HepG2 (cell line): ENCODE results near the gene GRIK4. TPM values are rescaled to one million over a fixed set of nuclear protein-coding genes. Genes with fewer than 3 reads are reported as not detected.

Experiments
- ATAC-seq: fragments of 200-7000 bp; cut with Tn5 transposase; 3 replicates; pipeline ENCODE4 v1.9.1; 2020; ENCODE audit warnings: mild to moderate bottlenecking, moderate library complexity
- BruUV-seq: library from RNA; stranded (reverse); fragments of 400-500 nt; replicated peaks from 2 replicates; lab custom pipeline; 2021; lab: Mats Ljungman, UMichigan
- CTCF ChIA-PET: fragments of 300-600 bp; formaldehyde crosslinking; extraction: SDS; loops from one replicate; lab custom pipeline; 2021; ENCODE audit warnings: low total read pairs, inconsistent platforms, low intra/inter-chr PET ratio; lab: Yijun Ruan, JAX
- POLR2A ChIA-PET: fragments of 350-600 bp; sonication (Branson Sonifier 250); formaldehyde crosslinking; loops from one replicate; lab custom pipeline; 2020; ENCODE audit warnings: antibody characterized with exemption, inconsistent platforms; lab: Yijun Ruan, JAX
- DNase-seq: peaks from one replicate; pipeline ENCODE4 v3.0.0-alpha.2; 2015; ENCODE audit warnings: low spot score
- FAIRE-seq: peaks from 3 replicates; lab custom pipeline; 2011; peaks lifted over from hg19 to GRCh38; lab: Jason Lieb, UNC
- H2AFZ ChIP-seq: one replicate; pipeline ENCODE4 v1.6.1; 2011; ENCODE audit warnings: low read length, inconsistent platforms
- H3K27ac ChIP-seq: fragments of 300-600 bp; 3 replicates; pipeline ENCODE4 v1.8.0; 2011; ENCODE audit warnings: mixed run types, mild to moderate bottlenecking, mixed read lengths, low read length, inconsistent platforms; ENCODE audit not compliant: insufficient read depth; ENCODE audit errors: extremely low read length
- H3K27me3 ChIP-seq, 2 experiments: fragments of 200-600 bp in 1 of 2; 2 replicates in 1 of 2; 3 replicates in 1 of 2; pipeline versions ENCODE4 v1.6.0 to v1.8.0; 2011; ENCODE audit warnings: low read length in 2 of 2, mild to moderate bottlenecking in 2 of 2, moderate library complexity in 2 of 2, inconsistent platforms in 1 of 2; ENCODE audit not compliant: insufficient read depth in 2 of 2, control insufficient read depth in 1 of 2
- H3K36me3 ChIP-seq, 2 experiments: fragments of 200-600 bp in 1 of 2; replicated peaks in 1 of 2; 2 replicates in 1 of 2; 3 replicates in 1 of 2; pipeline versions ENCODE4 v1.5.1 to v1.8.0; 2011; ENCODE audit warnings: low read length in 2 of 2, inconsistent platforms in 1 of 2; ENCODE audit not compliant: insufficient read depth in 2 of 2, control insufficient read depth in 1 of 2
- H3K4me1 ChIP-seq: 2 replicates; pipeline ENCODE4 v1.5.1; 2012; ENCODE audit warnings: low read length, inconsistent platforms; ENCODE audit not compliant: insufficient read depth
- H3K4me2 ChIP-seq: 2 replicates; pipeline ENCODE4 v1.6.0; 2011; ENCODE audit warnings: low read depth, low read length, inconsistent platforms
- H3K4me3 ChIP-seq, 3 experiments: fragments of 200-600 bp in 1 of 3; sonication (generic), shearing (Covaris generic) in 1 of 3; replicated peaks in 1 of 3; 2 replicates each; pipeline ENCODE4 v1.5.1; 2011 to 2016; ENCODE audit warnings: low read length in 3 of 3, inconsistent platforms in 2 of 3, low read depth in 2 of 3, mild to moderate bottlenecking in 2 of 3, control low read depth in 1 of 3, mixed read lengths in 1 of 3; ENCODE audit not compliant: insufficient read depth in 1 of 3
- H3K79me2 ChIP-seq: one replicate; pipeline ENCODE4 v1.6.1; 2011; ENCODE audit warnings: low read length, inconsistent platforms; ENCODE audit not compliant: insufficient read depth
- H3K9ac ChIP-seq: 2 replicates; pipeline ENCODE4 v1.6.0; 2011; ENCODE audit warnings: mild to moderate bottlenecking, low read depth, low read length, inconsistent platforms; ENCODE audit not compliant: insufficient read depth
- H3K9me3 ChIP-seq: 2 replicates; pipeline ENCODE4 v1.5.1; 2012; ENCODE audit warnings: mild to moderate bottlenecking, low read length
- H4K20me1 ChIP-seq: 2 replicates; pipeline ENCODE4 v1.6.0; 2011; ENCODE audit warnings: inconsistent platforms, mild to moderate bottlenecking, low read length, moderate library complexity; ENCODE audit not compliant: insufficient read depth
- CBX5 ChIP-seq: sonication (generic); formaldehyde crosslinking; IDR thresholded peaks from 2 replicates; pipeline ENCODE4 v1.4.0; 2020; ENCODE audit warnings: missing genetic modification reagents, borderline replicate concordance
- FOXJ3 ChIP-seq: sonication (generic); formaldehyde crosslinking; IDR thresholded peaks from 2 replicates; pipeline ENCODE4 v1.4.0; 2020; ENCODE audit warnings: missing genetic modification reagents, mild to moderate bottlenecking, borderline replicate concordance
- NR2C2 ChIP-seq: sonication (generic); formaldehyde crosslinking; IDR thresholded peaks from 2 replicates; pipeline ENCODE4 v1.4.0; 2020; ENCODE audit warnings: missing genetic modification reagents, mild to moderate bottlenecking, moderate library complexity, borderline replicate concordance
- PITX1 ChIP-seq: sonication (generic); formaldehyde crosslinking; IDR thresholded peaks from 2 replicates; pipeline ENCODE4 v1.5.1; 2020; ENCODE audit warnings: mild to moderate bottlenecking, missing genetic modification reagents
- RBFOX2 ChIP-seq: fragments of 200-400 bp; formaldehyde crosslinking; IDR thresholded peaks from 2 replicates; pipeline ENCODE4 v1.6.1; 2017; ENCODE audit warnings: low read depth, mild to moderate bottlenecking, low read length
- SIN3A ChIP-seq: IDR thresholded peaks from 2 replicates; pipeline ENCODE4 v1.6.1; 2011; ENCODE audit warnings: low read depth, mild to moderate bottlenecking, control low read depth, low read length, borderline replicate concordance
- SIN3B ChIP-seq: fragments of 150-350 bp; IDR thresholded peaks from 2 replicates; pipeline ENCODE4 v1.6.1; 2014; ENCODE audit warnings: low read length
- SKIL ChIP-seq: sonication (generic); formaldehyde crosslinking; IDR thresholded peaks from 2 replicates; pipeline ENCODE4 v1.8.0; 2022; ENCODE audit warnings: missing genetic modification reagents, mild to moderate bottlenecking, moderate library complexity, borderline replicate concordance
- SMYD3 ChIP-seq: sonication (generic); formaldehyde crosslinking; IDR thresholded peaks from 2 replicates; pipeline ENCODE4 v1.8.1; 2023; ENCODE audit warnings: mild to moderate bottlenecking, missing genetic modification reagents
- SOX13 ChIP-seq, 3 experiments: fragments of 450-650 bp in 1 of 3; sonication (generic) in 1 of 3; formaldehyde crosslinking in 1 of 3; IDR thresholded peaks in 2 of 3; conservative IDR thresholded peaks in 1 of 3; 2 replicates each; pipeline versions ENCODE4 v1.5.0 to v1.6.1; 2016 to 2020; ENCODE audit warnings: antibody characterized with exemption in 1 of 3, mild to moderate bottlenecking in 1 of 3, missing compliant biosample characterization in 1 of 3, missing genetic modification reagents in 1 of 3, moderate library complexity in 1 of 3
- SSRP1 ChIP-seq: IDR thresholded peaks from 2 replicates; pipeline ENCODE4 v1.6.1; 2016; ENCODE audit warnings: control low read depth
- ZKSCAN8 ChIP-seq: IDR thresholded peaks from 2 replicates; pipeline ENCODE4 v1.6.1; 2016; ENCODE audit warnings: borderline replicate concordance, missing genetic modification reagents, missing compliant biosample characterization
- ZMYM4 ChIP-seq: sonication (generic); formaldehyde crosslinking; IDR thresholded peaks from 2 replicates; pipeline ENCODE4 v1.8.1; 2023; ENCODE audit warnings: mild to moderate bottlenecking, missing genetic modification reagents
- ZNF230 ChIP-seq: sonication (generic); formaldehyde crosslinking; IDR thresholded peaks from 2 replicates; pipeline ENCODE4 v1.4.0; 2020; ENCODE audit warnings: mild to moderate bottlenecking, missing genetic modification reagents
- ZNF276 ChIP-seq: sonication (generic); formaldehyde crosslinking; IDR thresholded peaks from 2 replicates; pipeline ENCODE4 v1.4.0; 2020; ENCODE audit warnings: mild to moderate bottlenecking, low read depth, missing genetic modification reagents
- ZNF546 ChIP-seq: sonication (generic); formaldehyde crosslinking; conservative IDR thresholded peaks from 2 replicates; pipeline ENCODE4 v1.8.1; 2023; ENCODE audit warnings: mild to moderate bottlenecking, missing genetic modification reagents
- ZNF652 ChIP-seq: IDR thresholded peaks from 2 replicates; pipeline ENCODE4 v1.6.1; 2016; ENCODE audit warnings: low read depth, borderline replicate concordance
- ZNF878 ChIP-seq: sonication (generic); formaldehyde crosslinking; IDR thresholded peaks from 2 replicates; pipeline ENCODE4 v1.8.1; 2023; ENCODE audit warnings: mild to moderate bottlenecking, missing genetic modification reagents, moderate library complexity
- WGBS: methylation state at CpG from one replicate; pipeline ENCODE4 v1.1.6; 2017; ENCODE audit warnings: low lambda C conversion rate; 5-methylcytosine and 5-hydroxymethylcytosine counted together
- in situ Hi-C: cut with HindIII; loops from 2 replicates; pipeline ENCODE4 v1.10.0; 2017; ENCODE audit warnings: low pct_unique_long_range_greater_than_20kb; ENCODE audit not compliant: extremely low pct_ligation_motif_present
- intact Hi-C: fragments of 100-400 bp; cut with micrococcal nuclease; formaldehyde crosslinking; loops from one replicate; pipeline ENCODE4 v1.10.0; 2022; ENCODE audit not compliant: unreplicated experiment
- polyA plus RNA-seq, 8 experiments: library from polyadenylated mRNA; depleted of rRNA in 3 of 8; stranded (reverse) in 7 of 8; unstranded in 1 of 8; fragments of >200 nt; fragmentation: Illumina TruSeq in 4 of 8; extraction: Trizol in 4 of 8; gene quantifications; 2 replicates each; pipeline versions ENCODE4 v1.2.1 to v1.2.3, GENCODE V29; 2011 to 2016; ENCODE audit warnings: low read depth in 4 of 8, missing spikeins in 1 of 8, mixed read lengths in 1 of 8; ENCODE audit not compliant: insufficient read depth in 1 of 8
- total RNA-seq, 5 experiments: library from RNA; depleted of rRNA; stranded (reverse); fragments of >200 nt; fragmentation: Illumina TruSeq; extraction: Trizol; gene quantifications; 2 replicates each; pipeline ENCODE4 v1.2.3, GENCODE V29; 2016; ENCODE audit warnings: low read depth in 1 of 5

The GRIK4 gene
- total and polyA plus RNA-seq, 2 of the 13 experiments (the other 11 are each of a cell fraction or from before 2014, with no cell fraction given), result 0.04 to 0.07 TPM

- peaks cover 1 to 4% of the 10 kb centered on the region in 2 experiments; a peak in 1 of 5 replicates for H3K27me3 ChIP-seq
- no peaks in the 10 kb centered on the region for H3K4me1 ChIP-seq
- no peaks in the 10 kb centered on the region for H3K36me3 ChIP-seq
- H3K9me3 ChIP-seq, result no peaks in the 10 kb centered on the region
- WGBS, result 7% methylated on average over 3 of the region's 3 CpGs
- FAIRE-seq (no peak), ATAC-seq (no peak), DNase-seq (no peak)
- in situ Hi-C loops, result loop anchor here (10.0 kb wide), 1 partner anchor 258 kb away; no protein-coding TSS in a partner anchor
- no peak overlapping the region for H3K4me2 ChIP-seq
- intact Hi-C loops, result loop anchor here (10.0 kb wide), 1 partner anchor 182 kb away; no protein-coding TSS in a partner anchor
- TF ChIP-seq CBX5 (CRISPR knock-in tag), result no peak
- no peak for TF ChIP-seq ZNF652 (CRISPR knock-in tag)
- no peak for TF ChIP-seq ZKSCAN8
- TF ChIP-seq ZNF878 (CRISPR knock-in tag), result no peak
- TF ChIP-seq ZNF546 (CRISPR knock-in tag), result no peak
- no peak for TF ChIP-seq ZNF276
- no peak for TF ChIP-seq PITX1 (CRISPR knock-in tag)
- TF ChIP-seq ZMYM4 (CRISPR knock-in tag), result no peak
- TF ChIP-seq SOX13 (IDR thresholded peaks at IDR 0.05), result no peak
- no peak for TF ChIP-seq SOX13 (CRISPR knock-in tag; conservative IDR thresholded peaks at IDR 0.05 in 1 of 2, IDR thresholded peaks at IDR 0.05 in 1 of 2)
- no peak for TF ChIP-seq SMYD3 (CRISPR knock-in tag)
- TF ChIP-seq ZNF230, result no peak
- no peak for TF ChIP-seq SKIL (CRISPR knock-in tag)
- TF ChIP-seq SSRP1 (CRISPR knock-in tag), result no peak
- TF ChIP-seq SIN3A, result no peak
- no peak for TF ChIP-seq SIN3B
- TF ChIP-seq NR2C2 (CRISPR knock-in tag), result no peak
- no peak for TF ChIP-seq RBFOX2
- TF ChIP-seq FOXJ3 (CRISPR knock-in tag), result no peak
- H3K79me2 ChIP-seq, result no peaks in the 10 kb centered on the region
- no peaks in the 10 kb centered on the region for H4K20me1 ChIP-seq
- BruUV-seq, result no TSS peak
- no peak overlapping the region for H3K4me3 ChIP-seq
- POLR2A ChIA-PET, result no interaction called here
- CTCF ChIA-PET, result no interaction called here
- H3K9ac ChIP-seq, result no peak overlapping the region
- no peak overlapping the region for H2AFZ ChIP-seq
- no peak overlapping the region for H3K27ac ChIP-seq
Observed at GRCh38 chr11:120936356-120936755, 424.8 kb downstream of the GRIK4 start.
